Measurements from ENCODE around the gene CNKSR3. TPM values are rescaled to one million over a fixed set of nuclear protein-coding genes. Genes with fewer than 3 reads are reported as not detected.

Gene CNKSR3
- total RNA-seq, 1 experiment from 2014 or later = 14.7 TPM

GRCh38 chr6:154503658-154504057 lies 6.8 kb downstream of the CNKSR3 start:
- Histone ChIP-seq H3K4me3 (no peak overlapping the region), H3K27ac (no peak overlapping the region), H3K4me1 (replicated peaks) (peaks cover 12% of the 10 kb centered on the region), H3K27me3 (replicated peaks) (no peaks in the 10 kb centered on the region), H3K36me3 (peaks cover 6% of the 10 kb centered on the region; the same call in 1 of the 2 replicates), H3K9me3 (replicated peaks) (no peaks in the 10 kb centered on the region)
- no peak for DNase-seq (ENCODE audit: low read depth in 1 of 2, low spot score in 2 of 2)

- H3K36me3 ChIP-seq = peaks cover 4% of the 10 kb centered on the region
- H3K27ac ChIP-seq = no peak overlapping the region
- no peak for DNase-seq (ENCODE audit: low read depth in 1 of 2, low spot score in 2 of 2)
- peaks cover 11% of the 10 kb centered on the region for H3K4me1 ChIP-seq (replicated peaks)
- no peak overlapping the region for H3K4me3 ChIP-seq
- no peaks in the 10 kb centered on the region for H3K9me3 ChIP-seq (replicated peaks)
- H3K27me3 ChIP-seq (replicated peaks) = no peaks in the 10 kb centered on the region
These were observed 7.9 kb downstream of the CNKSR3 start for GRCh38 chr6:154502553-154502952.

- no peaks in the 10 kb centered on the region for H3K27me3 ChIP-seq (replicated peaks)
- H3K9me3 ChIP-seq (replicated peaks) = no peaks in the 10 kb centered on the region
- no peak overlapping the region for H3K4me3 ChIP-seq
- DNase-seq (ENCODE audit: low read depth in 1 of 2, low spot score in 2 of 2) = no peak
- H3K27ac ChIP-seq = no peak overlapping the region
- H3K4me1 ChIP-seq (replicated peaks) = peaks cover 11% of the 10 kb centered on the region
- H3K36me3 ChIP-seq = peaks cover 5% of the 10 kb centered on the region
These were observed 9.0 kb downstream of the CNKSR3 start for GRCh38 chr6:154501578-154501868.

GRCh38 chr6:154500769-154501577 lies 9.5 kb downstream of the CNKSR3 start:
- Histone ChIP-seq H3K27me3 (replicated peaks) (no peaks in the 10 kb centered on the region), H3K9me3 (replicated peaks) (no peaks in the 10 kb centered on the region), H3K4me1 (replicated peaks) (peaks cover 11% of the 10 kb centered on the region), H3K27ac (no peak overlapping the region), H3K4me3 (no peak overlapping the region), H3K36me3 (peaks cover 5% of the 10 kb centered on the region; the same call in 1 of the 2 replicates)
- DNase-seq (ENCODE audit: low read depth in 1 of 2, low spot score in 2 of 2) = no peak

GRCh38 chr6:154499855-154500589 lies 10.5 kb downstream of the CNKSR3 start:
- no peak for DNase-seq (ENCODE audit: low read depth in 1 of 2, low spot score in 2 of 2)
- Histone ChIP-seq H3K4me1 (replicated peaks) (peaks cover 11% of the 10 kb centered on the region), H3K36me3 (peaks cover 5% of the 10 kb centered on the region; the same call in 1 of the 2 replicates), H3K4me3 (no peak overlapping the region), H3K27ac (no peak overlapping the region), H3K9me3 (replicated peaks) (no peaks in the 10 kb centered on the region), H3K27me3 (replicated peaks) (no peaks in the 10 kb centered on the region)

- H3K4me3 ChIP-seq = no peak overlapping the region
- H3K36me3 ChIP-seq = peaks cover 5% of the 10 kb centered on the region; the same call in 1 of the 2 replicates
- no peaks in the 10 kb centered on the region for H3K9me3 ChIP-seq (replicated peaks)
- peak in 1 of 2 experiments; percentile 24 for DNase-seq (ENCODE audit: low read depth in 1 of 2, low spot score in 2 of 2)
- H3K4me1 ChIP-seq (replicated peaks) = peaks cover 11% of the 10 kb centered on the region
- H3K27ac ChIP-seq = no peak overlapping the region
- no peaks in the 10 kb centered on the region for H3K27me3 ChIP-seq (replicated peaks)
These were observed 12.0 kb downstream of the CNKSR3 start for GRCh38 chr6:154498340-154498934.

- H3K9me3 ChIP-seq (replicated peaks) = no peaks in the 10 kb centered on the region
- no peak overlapping the region for H3K4me3 ChIP-seq
- H3K36me3 ChIP-seq = peaks cover 5% of the 10 kb centered on the region; the same call in 1 of the 2 replicates
- H3K27ac ChIP-seq = no peak overlapping the region
- peaks cover 13% of the 10 kb centered on the region for H3K4me1 ChIP-seq (replicated peaks)
- DNase-seq (ENCODE audit: low read depth in 1 of 2, low spot score in 2 of 2) = no peak
- no peaks in the 10 kb centered on the region for H3K27me3 ChIP-seq (replicated peaks)
These were observed 13.5 kb downstream of the CNKSR3 start for GRCh38 chr6:154496793-154497517.

GRCh38 chr6:154496186-154496585 lies 14.3 kb downstream of the CNKSR3 start:
- Histone ChIP-seq H3K4me1 (replicated peaks) (peaks cover 21% of the 10 kb centered on the region), H3K36me3 (peaks cover 5% of the 10 kb centered on the region; the same call in 1 of the 2 replicates), H3K9me3 (replicated peaks) (no peaks in the 10 kb centered on the region), H3K4me3 (no peak overlapping the region), H3K27me3 (replicated peaks) (no peaks in the 10 kb centered on the region), H3K27ac (no peak overlapping the region)
- no peak for DNase-seq (ENCODE audit: low read depth in 1 of 2, low spot score in 2 of 2)

GRCh38 chr6:154494592-154495311 lies 15.7 kb downstream of the CNKSR3 start:
- no peak overlapping the region for H3K27ac ChIP-seq
- no peak overlapping the region for H3K4me3 ChIP-seq
- peaks cover 24% of the 10 kb centered on the region for H3K4me1 ChIP-seq (replicated peaks)
- peaks cover 5% of the 10 kb centered on the region; the same call in 1 of the 2 replicates for H3K36me3 ChIP-seq
- no peak for DNase-seq (ENCODE audit: low read depth in 1 of 2, low spot score in 2 of 2)
- no peaks in the 10 kb centered on the region for H3K27me3 ChIP-seq (replicated peaks)
- H3K9me3 ChIP-seq (replicated peaks) = no peaks in the 10 kb centered on the region

GRCh38 chr6:154491567-154492470 lies 18.7 kb downstream of the CNKSR3 start:
- no peaks in the 10 kb centered on the region for H3K27me3 ChIP-seq (replicated peaks)
- H3K27ac ChIP-seq = no peak overlapping the region
- H3K9me3 ChIP-seq (replicated peaks) = no peaks in the 10 kb centered on the region
- no peak for DNase-seq (ENCODE audit: low read depth in 1 of 2, low spot score in 2 of 2)
- H3K36me3 ChIP-seq = no peaks in the 10 kb centered on the region
- peaks cover 41% of the 10 kb centered on the region for H3K4me1 ChIP-seq (replicated peaks)
- no peak overlapping the region for H3K4me3 ChIP-seq

GRCh38 chr6:154489822-154490221 lies 20.7 kb downstream of the CNKSR3 start:
- H3K4me3 ChIP-seq = no peak overlapping the region
- no peaks in the 10 kb centered on the region for H3K36me3 ChIP-seq
- no peaks in the 10 kb centered on the region for H3K27me3 ChIP-seq (replicated peaks)
- H3K9me3 ChIP-seq (replicated peaks) = no peaks in the 10 kb centered on the region
- H3K4me1 ChIP-seq (replicated peaks) = peaks cover 45% of the 10 kb centered on the region
- H3K27ac ChIP-seq = peak overlapping the region; percentile 93; the same call in 1 of the 2 replicates
- no peak for DNase-seq (ENCODE audit: low read depth in 1 of 2, low spot score in 2 of 2)

- DNase-seq (ENCODE audit: low read depth in 1 of 2, low spot score in 2 of 2) = peak; percentile 75 to 88
- Histone ChIP-seq H3K27ac (peak overlapping the region; percentile 93), H3K36me3 (no peaks in the 10 kb centered on the region), H3K9me3 (replicated peaks) (no peaks in the 10 kb centered on the region), H3K27me3 (replicated peaks) (no peaks in the 10 kb centered on the region), H3K4me3 (no peak overlapping the region), H3K4me1 (replicated peaks) (peaks cover 45% of the 10 kb centered on the region)
These were observed 21.6 kb downstream of the CNKSR3 start for GRCh38 chr6:154488802-154489437.

All from SJSA1 (cell line).